Neural cell (in vitro differentiated cells): ENCODE results near the gene RDH16. TPM values are rescaled to one million over a fixed set of nuclear protein-coding genes. Genes with fewer than 3 reads are reported as not detected.
"Not testable (repeated sequence)": the region's sequence is repeated elsewhere in the genome, so short reads cannot be mapped to it uniquely, and the experiment has no call there.

Experiments used
- H2AFZ ChIP-seq: fragments of 200-600, 300-800 bp; sonication (generic), shearing (Covaris generic); 2 replicates; pipeline ENCODE4 v1.6.0; 2014; ENCODE audit warnings: low read depth, mild to moderate bottlenecking, antibody characterized with exemption, low read length, moderate library complexity
- H3F3A ChIP-seq: fragments of 200-600 bp; shearing (Covaris generic); 2 replicates; pipeline ENCODE4 v1.6.1; 2016; ENCODE audit warnings: mild to moderate bottlenecking, moderate library complexity, mixed read lengths, antibody characterized with exemption, low read length; ENCODE audit not compliant: insufficient read depth, poor library complexity, severe bottlenecking
- H3K27ac ChIP-seq: fragments of 200-600, 300-800 bp; sonication (generic), shearing (Covaris generic); 2 replicates; pipeline ENCODE4 v1.5.1; 2014; ENCODE audit warnings: mild to moderate bottlenecking, low read length, moderate library complexity
- H3K27me3 ChIP-seq: fragments of 300-800, 200-600 bp; sonication (generic), shearing (Covaris generic); 2 replicates; pipeline ENCODE4 v1.6.0; 2014; ENCODE audit warnings: mild to moderate bottlenecking, low read depth, low read length, moderate library complexity; ENCODE audit not compliant: insufficient read depth
- H3K36me3 ChIP-seq: fragments of 300-800, 200-600 bp; sonication (generic), shearing (Covaris generic); 2 replicates; pipeline ENCODE4 v1.5.1; 2014; ENCODE audit warnings: mild to moderate bottlenecking, antibody characterized with exemption, low read length, moderate library complexity; ENCODE audit not compliant: insufficient read depth
- H3K4me2 ChIP-seq: fragments of 300-800, 200-600 bp; sonication (generic), shearing (Covaris generic); 2 replicates; pipeline ENCODE4 v1.6.0; 2014; ENCODE audit warnings: mild to moderate bottlenecking, low read length
- H3K4me3 ChIP-seq: fragments of 300-800, 200-600 bp; sonication (generic), shearing (Covaris generic); 2 replicates; pipeline ENCODE4 v1.5.1; 2014; ENCODE audit warnings: mild to moderate bottlenecking, low read length, moderate library complexity
- H3K79me2 ChIP-seq: fragments of 200-600 bp; shearing (Covaris generic); replicated peaks from 2 replicates; pipeline ENCODE4 v1.6.0; 2014; ENCODE audit warnings: mild to moderate bottlenecking, low read length, moderate library complexity; ENCODE audit not compliant: insufficient read depth
- H3K9ac ChIP-seq: fragments of 300-800, 200-600 bp; sonication (generic), shearing (Covaris generic); 2 replicates; pipeline ENCODE4 v1.6.1; 2016; ENCODE audit warnings: mild to moderate bottlenecking, low read length, mixed read lengths
- H3K9me2 ChIP-seq: fragments of 200-600 bp; shearing (Covaris generic); 2 replicates; pipeline ENCODE4 v1.6.1; 2016; ENCODE audit warnings: mild to moderate bottlenecking, low read length, mixed read lengths; ENCODE audit not compliant: insufficient read depth
- H3K9me3 ChIP-seq: fragments of 200-600, 300-800 bp; sonication (generic), shearing (Covaris generic); 2 replicates; pipeline ENCODE4 v1.6.1; 2016; ENCODE audit warnings: mild to moderate bottlenecking, mixed run types, low read length, moderate library complexity, mixed read lengths
- H4K20me1 ChIP-seq: fragments of 200-600 bp; shearing (Covaris generic); 2 replicates; pipeline ENCODE4 v1.6.1; 2016; ENCODE audit warnings: mild to moderate bottlenecking, mixed run types; ENCODE audit not compliant: insufficient read depth
- CTCF ChIP-seq: fragments of 450-650 bp; IDR thresholded peaks from 2 replicates; pipeline ENCODE4 v1.5.1; 2014; ENCODE audit warnings: antibody characterized with exemption, mild to moderate bottlenecking, moderate library complexity; ENCODE audit not compliant: poor library complexity, severe bottlenecking
- EP300 ChIP-seq: fragments of 450-650 bp; conservative IDR thresholded peaks from 2 replicates; pipeline ENCODE4 v1.6.1; 2014; ENCODE audit warnings: antibody characterized with exemption, mild to moderate bottlenecking, moderate library complexity; ENCODE audit not compliant: poor library complexity, severe bottlenecking
- EZH2 ChIP-seq: fragments of 200-600, 300-800 bp; shearing (Covaris generic), sonication (generic); IDR thresholded peaks from 2 replicates; pipeline ENCODE4 v1.6.1; 2014; ENCODE audit warnings: antibody characterized with exemption, low read length, borderline replicate concordance, mild to moderate bottlenecking; ENCODE audit not compliant: insufficient read depth, poor library complexity, severe bottlenecking
- MXI1 ChIP-seq: fragments of 450-650 bp; conservative IDR thresholded peaks from 2 replicates; pipeline ENCODE4 v1.6.1; 2014; ENCODE audit warnings: antibody characterized with exemption, mild to moderate bottlenecking; ENCODE audit not compliant: poor library complexity, severe bottlenecking
- POLR2AphosphoS5 ChIP-seq: IDR thresholded peaks from 2 replicates; pipeline ENCODE4 v1.6.1; 2012
- RAD21 ChIP-seq: fragments of 450-650 bp; conservative IDR thresholded peaks from 2 replicates; pipeline ENCODE4 v1.6.1; 2014; ENCODE audit warnings: antibody characterized with exemption, mild to moderate bottlenecking, moderate library complexity
- REST ChIP-seq: IDR thresholded peaks from 2 replicates; pipeline ENCODE4 v1.6.1; 2012; ENCODE audit warnings: borderline replicate concordance
- SMC3 ChIP-seq: fragments of 450-650 bp; conservative IDR thresholded peaks from 2 replicates; pipeline ENCODE4 v1.6.1; 2014; ENCODE audit warnings: antibody characterized with exemption, mild to moderate bottlenecking, moderate library complexity; ENCODE audit not compliant: poor library complexity
- TAF1 ChIP-seq: IDR thresholded peaks from 2 replicates; pipeline ENCODE4 v1.6.1; 2012; ENCODE audit warnings: low read depth
- polyA plus RNA-seq: library from polyadenylated mRNA; depleted of rRNA; stranded (reverse); fragments of >200 nt; gene quantifications from 2 replicates; pipeline ENCODE4 v1.2.3, GENCODE V29; 2014

The RDH16 gene
- polyA plus RNA-seq, 1 donor from 2014 or later, result 1.0 TPM

GRCh38 chr12:56914724-56915123, 42.7 kb downstream of the RDH16 start:
- Histone ChIP-seq H3K27ac (no peak overlapping the region), H3K9me2 (no peaks in the 10 kb centered on the region), H3K9ac (no peak overlapping the region), H3K79me2 (no peaks in the 10 kb centered on the region), H3K36me3 (no peaks in the 10 kb centered on the region), H3K4me3 (no peak overlapping the region), H3K4me2 (no peak overlapping the region), H3K27me3 (no peaks in the 10 kb centered on the region), H3F3A (no peaks in the 10 kb centered on the region), H3K9me3 (no peaks in the 10 kb centered on the region), H2AFZ (no peak overlapping the region), H4K20me1 (no peaks in the 10 kb centered on the region)
- TF ChIP-seq RAD21 (no peak), POLR2AphosphoS5 (no peak), SMC3 (no peak), CTCF (no peak), EZH2 (no peak), EP300 (no peak), TAF1 (no peak), REST (no peak), MXI1 (no peak)

- Histone ChIP-seq H3K9me3 (no peaks in the 10 kb centered on the region), H3K9ac (no peak overlapping the region), H3K27me3 (no peaks in the 10 kb centered on the region), H3K4me3 (no peak overlapping the region), H3K27ac (no peak overlapping the region), H3F3A (no peaks in the 10 kb centered on the region), H4K20me1 (no peaks in the 10 kb centered on the region), H3K79me2 (no peaks in the 10 kb centered on the region), H2AFZ (no peak overlapping the region), H3K36me3 (no peaks in the 10 kb centered on the region), H3K4me2 (no peak overlapping the region), H3K9me2 (no peaks in the 10 kb centered on the region)
- TF ChIP-seq REST, result no peak
- TF ChIP-seq SMC3, result no peak
- no peak for TF ChIP-seq EZH2
- TF ChIP-seq EP300, result no peak
- TF ChIP-seq RAD21, result no peak
Measured at GRCh38 chr12:56914256-56914655, 43.2 kb downstream of the RDH16 start.

GRCh38 chr12:56909403-56909802, 48.0 kb downstream of the RDH16 start:
- H2AFZ ChIP-seq, result not testable (repeated sequence)

More at GRCh38 chr12:56909403-56909802, 48.0 kb downstream of the RDH16 start:
- not testable (repeated sequence) for H3K4me3 ChIP-seq, H3K27ac ChIP-seq, H3K36me3 ChIP-seq, H3F3A ChIP-seq, H3K27me3 ChIP-seq, H4K20me1 ChIP-seq, H3K79me2 ChIP-seq, H3K9me2 ChIP-seq, H3K4me2 ChIP-seq, H3K9ac ChIP-seq, H3K9me3 ChIP-seq
